Ishikawa (cell line): ENCODE results near the gene FNBP1.

Experiments used
- CREB1 ChIP-seq: IDR thresholded peaks from 2 replicates; pipeline ENCODE4 v1.6.1; 2012; ENCODE audit warnings: low read depth
- EP300 ChIP-seq: IDR thresholded peaks from 2 replicates; pipeline ENCODE4 v1.6.1; 2012; ENCODE audit warnings: borderline replicate concordance
- FOXM1 ChIP-seq: IDR thresholded peaks from 2 replicates; pipeline ENCODE4 v1.6.1; 2012; ENCODE audit warnings: low read depth, borderline replicate concordance
- NFIC ChIP-seq: IDR thresholded peaks from 2 replicates; pipeline ENCODE4 v1.6.1; 2012
- TAF1 ChIP-seq: IDR thresholded peaks from 2 replicates; pipeline ENCODE4 v1.6.1; 2012; ENCODE audit warnings: low read depth, mild to moderate bottlenecking
- TCF12 ChIP-seq: IDR thresholded peaks from 2 replicates; pipeline ENCODE4 v1.6.1; 2012; ENCODE audit warnings: low read depth
- YY1 ChIP-seq: IDR thresholded peaks from 2 replicates; pipeline ENCODE4 v1.6.1; 2012; ENCODE audit warnings: low read depth
- TF ChIP-seq, protein P1 (sequence below): IDR thresholded peaks from 2 replicates; pipeline ENCODE4 v1.6.1; 2012; ENCODE audit warnings: low read depth, mild to moderate bottlenecking

DNA sequence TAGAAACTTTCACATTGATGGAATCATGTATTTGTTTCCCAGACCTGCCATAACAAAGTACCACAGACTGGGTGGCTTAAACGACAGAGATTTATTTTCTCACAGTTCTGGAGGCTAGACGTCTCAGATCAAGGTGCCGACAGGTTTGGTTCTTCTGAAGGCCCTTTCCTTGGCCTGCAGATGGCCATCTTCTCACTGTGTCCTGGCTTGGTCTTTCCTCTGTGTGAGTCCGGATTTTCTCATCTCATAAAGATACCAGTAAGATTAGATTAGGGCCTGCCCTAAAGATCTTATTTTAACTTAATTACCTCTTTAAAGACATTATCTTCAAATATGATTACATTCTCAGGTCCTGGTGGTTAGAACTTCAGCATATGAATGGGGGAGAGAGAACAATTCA is 201.9 kb downstream of the FNBP1 start:
- TF ChIP-seq YY1 = no peak
- no peak for TF ChIP-seq FOXM1
- no peak for TF ChIP-seq CREB1
- TF ChIP-seq TCF12 = no peak
- TF ChIP-seq EP300 = no peak
- TF ChIP-seq, protein P1, sequence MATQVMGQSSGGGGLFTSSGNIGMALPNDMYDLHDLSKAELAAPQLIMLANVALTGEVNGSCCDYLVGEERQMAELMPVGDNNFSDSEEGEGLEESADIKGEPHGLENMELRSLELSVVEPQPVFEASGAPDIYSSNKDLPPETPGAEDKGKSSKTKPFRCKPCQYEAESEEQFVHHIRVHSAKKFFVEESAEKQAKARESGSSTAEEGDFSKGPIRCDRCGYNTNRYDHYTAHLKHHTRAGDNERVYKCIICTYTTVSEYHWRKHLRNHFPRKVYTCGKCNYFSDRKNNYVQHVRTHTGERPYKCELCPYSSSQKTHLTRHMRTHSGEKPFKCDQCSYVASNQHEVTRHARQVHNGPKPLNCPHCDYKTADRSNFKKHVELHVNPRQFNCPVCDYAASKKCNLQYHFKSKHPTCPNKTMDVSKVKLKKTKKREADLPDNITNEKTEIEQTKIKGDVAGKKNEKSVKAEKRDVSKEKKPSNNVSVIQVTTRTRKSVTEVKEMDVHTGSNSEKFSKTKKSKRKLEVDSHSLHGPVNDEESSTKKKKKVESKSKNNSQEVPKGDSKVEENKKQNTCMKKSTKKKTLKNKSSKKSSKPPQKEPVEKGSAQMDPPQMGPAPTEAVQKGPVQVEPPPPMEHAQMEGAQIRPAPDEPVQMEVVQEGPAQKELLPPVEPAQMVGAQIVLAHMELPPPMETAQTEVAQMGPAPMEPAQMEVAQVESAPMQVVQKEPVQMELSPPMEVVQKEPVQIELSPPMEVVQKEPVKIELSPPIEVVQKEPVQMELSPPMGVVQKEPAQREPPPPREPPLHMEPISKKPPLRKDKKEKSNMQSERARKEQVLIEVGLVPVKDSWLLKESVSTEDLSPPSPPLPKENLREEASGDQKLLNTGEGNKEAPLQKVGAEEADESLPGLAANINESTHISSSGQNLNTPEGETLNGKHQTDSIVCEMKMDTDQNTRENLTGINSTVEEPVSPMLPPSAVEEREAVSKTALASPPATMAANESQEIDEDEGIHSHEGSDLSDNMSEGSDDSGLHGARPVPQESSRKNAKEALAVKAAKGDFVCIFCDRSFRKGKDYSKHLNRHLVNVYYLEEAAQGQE = no peak
- TF ChIP-seq NFIC = no peak
- TF ChIP-seq TAF1 = no peak
